Astrocyte (in vitro differentiated cells and primary cell): ENCODE measurements around the gene ABCC4. TPM values are rescaled to one million over a fixed set of nuclear protein-coding genes. Genes with fewer than 3 reads are reported as not detected.

Experiments used
- DNase-seq: peaks from one replicate; pipeline ENCODE4 v3.0.0-alpha.2; 2010; ENCODE audit warnings: low read depth
- FAIRE-seq: peaks from 2 replicates; lab custom pipeline; 2011; peaks lifted over from hg19 to GRCh38; lab: Jason Lieb, UNC
- H2AFZ ChIP-seq: 2 replicates; pipeline ENCODE4 v1.6.0; 2012; ENCODE audit warnings: low read depth, low read length, inconsistent platforms
- H3K27ac ChIP-seq: 2 replicates; pipeline ENCODE4 v1.5.1; 2011; ENCODE audit warnings: low read depth, low read length, inconsistent platforms
- H3K27me3 ChIP-seq: 2 replicates; pipeline ENCODE4 v1.6.0; 2011; ENCODE audit warnings: low read length, inconsistent platforms; ENCODE audit not compliant: insufficient read depth
- H3K36me3 ChIP-seq: 2 replicates; pipeline ENCODE4 v1.5.1; 2011; ENCODE audit warnings: low read length, inconsistent platforms; ENCODE audit not compliant: insufficient read depth
- H3K4me1 ChIP-seq: 2 replicates; pipeline ENCODE4 v1.5.1; 2011; ENCODE audit warnings: low read length, inconsistent platforms; ENCODE audit not compliant: insufficient read depth
- H3K4me2 ChIP-seq: 2 replicates; pipeline ENCODE4 v1.6.0; 2012; ENCODE audit warnings: low read length, inconsistent platforms
- H3K4me3 ChIP-seq: 2 replicates; pipeline ENCODE4 v1.5.1; 2011; ENCODE audit warnings: low read depth, mild to moderate bottlenecking, low read length, inconsistent platforms; ENCODE audit not compliant: insufficient read depth
- H3K79me2 ChIP-seq: 2 replicates; pipeline ENCODE4 v1.6.0; 2012; ENCODE audit warnings: mild to moderate bottlenecking, low read length, inconsistent platforms; ENCODE audit not compliant: insufficient read depth
- H3K9ac ChIP-seq: 2 replicates; pipeline ENCODE4 v1.6.0; 2012; ENCODE audit warnings: mild to moderate bottlenecking, low read length, inconsistent platforms
- H3K9me3 ChIP-seq: 2 replicates; pipeline ENCODE4 v1.5.1; 2012; ENCODE audit warnings: low read depth, mild to moderate bottlenecking, low read length, inconsistent platforms; ENCODE audit not compliant: insufficient read depth
- H4K20me1 ChIP-seq: 2 replicates; pipeline ENCODE4 v1.6.0; 2012; ENCODE audit warnings: low read length, inconsistent platforms; ENCODE audit not compliant: insufficient read depth
- H3K27ac Mint-ChIP-seq: one replicate; pipeline ENCODE4 v1.8.0; 2021; ENCODE audit warnings: mild to moderate bottlenecking, mixed read lengths; ENCODE audit not compliant: unreplicated experiment
- H3K27me3 Mint-ChIP-seq: one replicate; pipeline ENCODE4 v1.8.0; 2021; ENCODE audit warnings: low read depth, mixed read lengths; ENCODE audit not compliant: unreplicated experiment
- H3K36me3 Mint-ChIP-seq: one replicate; pipeline ENCODE4 v1.8.0; 2021; ENCODE audit warnings: low read depth, mixed read lengths; ENCODE audit not compliant: unreplicated experiment
- H3K4me1 Mint-ChIP-seq: one replicate; pipeline ENCODE4 v1.8.0; 2021; ENCODE audit warnings: low read depth, mixed read lengths; ENCODE audit not compliant: unreplicated experiment
- H3K4me3 Mint-ChIP-seq: one replicate; pipeline ENCODE4 v1.8.0; 2021; ENCODE audit warnings: mild to moderate bottlenecking, moderate library complexity, mixed read lengths; ENCODE audit not compliant: unreplicated experiment
- H3K9me3 Mint-ChIP-seq: one replicate; pipeline ENCODE4 v1.8.0; 2021; ENCODE audit warnings: mild to moderate bottlenecking, mixed read lengths; ENCODE audit not compliant: unreplicated experiment
- EZH2 ChIP-seq: IDR thresholded peaks from 2 replicates; pipeline ENCODE4 v1.6.1; 2012; ENCODE audit warnings: mild to moderate bottlenecking, low read length, inconsistent platforms; ENCODE audit not compliant: insufficient read depth
- total RNA-seq: library from RNA; stranded (reverse); gene quantifications from 2 replicates; pipeline ENCODE4 v1.2.1, GENCODE V29; 2021
- TF ChIP-seq, protein P1 (sequence below): IDR thresholded peaks from 2 replicates; pipeline ENCODE4 v1.5.1; 2011; ENCODE audit warnings: low read depth, mild to moderate bottlenecking, inconsistent platforms, low read length, moderate library complexity; ENCODE audit not compliant: insufficient read depth

ABCC4 gene
- total RNA-seq, 1 donor from 2014 or later: 15.6 TPM

DNA sequence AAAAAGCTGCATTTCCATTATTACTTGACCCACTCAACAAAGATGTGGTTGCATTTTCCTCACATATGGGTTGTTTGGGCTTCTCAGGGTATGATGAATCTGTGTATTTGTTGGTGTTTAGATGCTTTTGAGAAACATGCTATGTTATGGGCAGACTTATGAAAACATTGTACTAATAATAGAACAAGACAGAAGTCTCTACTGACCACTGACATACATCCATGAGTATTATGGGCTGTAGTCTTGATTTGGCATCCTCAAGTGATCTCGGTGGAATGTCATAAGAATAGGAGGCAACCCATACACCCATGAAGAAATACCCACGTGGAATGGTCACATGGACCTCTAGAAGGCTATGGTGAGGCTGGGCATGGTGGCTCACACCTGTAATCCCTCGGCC lies 36.3 kb upstream of the ABCC4 start:
- FAIRE-seq: no peak
- H3K9me3 Mint-ChIP-seq: no peaks in the 10 kb centered on the region
- H2AFZ ChIP-seq: no peak overlapping the region

DNA sequence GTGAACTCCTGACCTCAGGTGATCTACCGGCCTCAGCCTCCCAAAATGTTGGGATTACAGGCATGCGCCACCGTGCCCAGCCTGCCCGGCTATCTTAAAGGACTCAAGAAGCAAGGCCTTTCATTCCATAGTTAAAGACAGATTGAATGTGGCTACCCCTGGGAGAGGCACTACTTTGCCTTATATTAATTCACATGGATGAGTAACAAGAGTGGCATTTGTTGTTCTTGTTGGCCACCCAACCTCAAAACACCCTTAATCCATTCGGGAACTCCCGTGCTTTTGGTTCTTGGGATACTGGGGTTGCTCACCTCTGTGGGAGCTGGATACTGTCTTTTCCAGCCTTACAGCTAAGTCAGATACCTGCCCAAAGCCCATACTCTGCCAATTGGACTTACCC lies 34.4 kb upstream of the ABCC4 start:
- peaks cover 1% of the 10 kb centered on the region for H3K4me1 Mint-ChIP-seq
- H3K27ac Mint-ChIP-seq: no peak overlapping the region
- Histone ChIP-seq H3K4me2 (no peak overlapping the region), H4K20me1 (no peaks in the 10 kb centered on the region), H2AFZ (no peak overlapping the region), H3K36me3 (no peaks in the 10 kb centered on the region), H3K9me3 (no peaks in the 10 kb centered on the region), H3K27ac (no peak overlapping the region), H3K4me1 (no peaks in the 10 kb centered on the region), H3K79me2 (no peaks in the 10 kb centered on the region), H3K27me3 (no peaks in the 10 kb centered on the region), H3K9ac (no peak overlapping the region), H3K4me3 (no peak overlapping the region)
- TF ChIP-seq EZH2: no peak
- TF ChIP-seq, protein P1, sequence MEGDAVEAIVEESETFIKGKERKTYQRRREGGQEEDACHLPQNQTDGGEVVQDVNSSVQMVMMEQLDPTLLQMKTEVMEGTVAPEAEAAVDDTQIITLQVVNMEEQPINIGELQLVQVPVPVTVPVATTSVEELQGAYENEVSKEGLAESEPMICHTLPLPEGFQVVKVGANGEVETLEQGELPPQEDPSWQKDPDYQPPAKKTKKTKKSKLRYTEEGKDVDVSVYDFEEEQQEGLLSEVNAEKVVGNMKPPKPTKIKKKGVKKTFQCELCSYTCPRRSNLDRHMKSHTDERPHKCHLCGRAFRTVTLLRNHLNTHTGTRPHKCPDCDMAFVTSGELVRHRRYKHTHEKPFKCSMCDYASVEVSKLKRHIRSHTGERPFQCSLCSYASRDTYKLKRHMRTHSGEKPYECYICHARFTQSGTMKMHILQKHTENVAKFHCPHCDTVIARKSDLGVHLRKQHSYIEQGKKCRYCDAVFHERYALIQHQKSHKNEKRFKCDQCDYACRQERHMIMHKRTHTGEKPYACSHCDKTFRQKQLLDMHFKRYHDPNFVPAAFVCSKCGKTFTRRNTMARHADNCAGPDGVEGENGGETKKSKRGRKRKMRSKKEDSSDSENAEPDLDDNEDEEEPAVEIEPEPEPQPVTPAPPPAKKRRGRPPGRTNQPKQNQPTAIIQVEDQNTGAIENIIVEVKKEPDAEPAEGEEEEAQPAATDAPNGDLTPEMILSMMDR: no peak
- DNase-seq (no peak), FAIRE-seq (no peak)
- no peaks in the 10 kb centered on the region for H3K27me3 Mint-ChIP-seq
- no peaks in the 10 kb centered on the region for H3K36me3 Mint-ChIP-seq
- no peak overlapping the region for H3K4me3 Mint-ChIP-seq
- H3K9me3 Mint-ChIP-seq: no peaks in the 10 kb centered on the region

More for the DNA sequence above, 36.3 kb upstream of the ABCC4 start:
- Histone ChIP-seq H3K27ac (no peak overlapping the region), H3K4me2 (no peak overlapping the region), H3K9ac (no peak overlapping the region), H3K4me1 (no peaks in the 10 kb centered on the region), H4K20me1 (no peaks in the 10 kb centered on the region), H3K27me3 (no peaks in the 10 kb centered on the region), H3K36me3 (no peaks in the 10 kb centered on the region), H3K9me3 (no peaks in the 10 kb centered on the region), H3K4me3 (no peak overlapping the region), H3K79me2 (no peaks in the 10 kb centered on the region)
- Mint-ChIP-seq H3K4me3 (no peak overlapping the region), H3K4me1 (peaks cover 1% of the 10 kb centered on the region), H3K27me3 (no peaks in the 10 kb centered on the region), H3K36me3 (no peaks in the 10 kb centered on the region), H3K27ac (no peak overlapping the region)
- TF ChIP-seq EZH2: no peak
- TF ChIP-seq, protein P1: no peak
- no peak for DNase-seq

DNA sequence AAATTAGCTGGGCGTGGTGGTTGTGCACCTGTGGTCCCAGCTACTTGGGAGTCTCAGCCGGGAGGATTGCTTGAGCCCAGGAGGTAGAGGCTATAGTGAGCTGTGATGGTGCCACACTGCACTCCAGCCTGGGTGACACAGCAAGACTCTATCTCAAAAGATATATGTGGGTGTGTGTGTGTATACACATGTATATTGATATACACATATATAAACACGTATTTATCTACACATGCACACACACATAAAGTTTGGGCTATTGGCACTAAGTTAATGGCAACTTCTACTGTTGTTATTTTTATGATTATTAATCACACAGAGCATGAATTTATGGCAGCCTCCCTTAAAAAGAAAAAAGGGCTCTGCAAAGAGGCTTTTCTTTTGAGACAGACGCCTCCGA lies 27.1 kb upstream of the ABCC4 start:
- Mint-ChIP-seq H3K36me3 (no peaks in the 10 kb centered on the region), H3K4me3 (no peak overlapping the region), H3K4me1 (no peaks in the 10 kb centered on the region), H3K27me3 (peaks cover 2% of the 10 kb centered on the region), H3K9me3 (no peaks in the 10 kb centered on the region), H3K27ac (no peak overlapping the region)
- Histone ChIP-seq H3K4me3 (no peak overlapping the region), H3K4me2 (no peak overlapping the region), H3K79me2 (no peaks in the 10 kb centered on the region), H3K4me1 (no peaks in the 10 kb centered on the region), H3K27me3 (no peaks in the 10 kb centered on the region), H3K36me3 (no peaks in the 10 kb centered on the region), H3K27ac (no peak overlapping the region), H2AFZ (no peak overlapping the region), H3K9me3 (no peaks in the 10 kb centered on the region), H3K9ac (no peak overlapping the region), H4K20me1 (no peaks in the 10 kb centered on the region)
- DNase-seq (no peak), FAIRE-seq (no peak)
- no peak for TF ChIP-seq EZH2
- TF ChIP-seq, protein P1: no peak
